Chondrocyte (in vitro differentiated cells): ENCODE measurements around the gene CAMK2B. TPM values are rescaled to one million over a fixed set of nuclear protein-coding genes. Genes with fewer than 3 reads are reported as not detected.

ENCODE experiments used
- DNase-seq: peaks from one replicate; pipeline ENCODE4 v3.0.0; 2021; ENCODE audit warnings: mixed read lengths, low spot score
- H3K27ac Mint-ChIP-seq: one replicate; pipeline ENCODE4 v1.8.0; 2021; ENCODE audit warnings: mild to moderate bottlenecking, moderate library complexity, mixed read lengths; ENCODE audit not compliant: unreplicated experiment
- H3K27me3 Mint-ChIP-seq: 2 replicates; pipeline ENCODE4 v1.8.0; 2021; ENCODE audit warnings: low read depth, mixed read lengths
- H3K36me3 Mint-ChIP-seq: 2 replicates; pipeline ENCODE4 v1.8.0; 2021; ENCODE audit warnings: low read depth, mixed read lengths
- H3K4me1 Mint-ChIP-seq: 2 replicates; pipeline ENCODE4 v1.8.0; 2021; ENCODE audit warnings: low read depth, mild to moderate bottlenecking, mixed read lengths
- H3K4me3 Mint-ChIP-seq: one replicate; pipeline ENCODE4 v1.8.0; 2021; ENCODE audit warnings: mild to moderate bottlenecking, moderate library complexity, mixed read lengths; ENCODE audit not compliant: unreplicated experiment
- H3K9me3 Mint-ChIP-seq: 2 replicates; pipeline ENCODE4 v1.8.0; 2021; ENCODE audit warnings: low read depth, mixed read lengths
- total RNA-seq: library from RNA; stranded (reverse); gene quantifications from 3 replicates; pipeline ENCODE4 v1.2.1, GENCODE V29; 2021
- TF ChIP-seq, protein P1 (sequence below): fragments of 200-600 bp; sonication (generic); IDR thresholded peaks from 2 replicates; pipeline ENCODE4 v1.5.0; 2021; ENCODE audit warnings: antibody characterized with exemption, mild to moderate bottlenecking, moderate library complexity

Gene CAMK2B
- total RNA-seq, 1 donor from 2014 or later: 0.27 TPM

DNA sequence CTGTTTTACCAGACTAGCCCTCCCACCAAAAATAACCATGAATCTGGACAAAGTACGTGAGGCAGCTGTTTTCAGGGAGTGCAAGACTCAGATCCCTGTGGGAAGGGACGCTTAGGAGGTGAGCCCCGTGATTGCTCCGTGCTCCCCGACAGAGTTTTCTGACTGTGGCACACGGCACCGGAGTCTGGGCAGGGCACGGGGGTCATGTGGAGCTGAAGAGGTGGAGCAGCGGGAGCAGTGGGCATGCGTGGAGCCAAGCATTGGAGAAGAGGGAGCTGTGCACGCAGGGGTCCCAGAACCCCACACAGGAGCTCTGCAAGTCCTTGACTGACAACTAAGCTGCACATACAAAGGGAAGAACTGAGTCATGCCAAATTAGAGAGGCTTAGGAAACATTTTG, 11.1 kb upstream of the CAMK2B start:
- Mint-ChIP-seq H3K9me3 (peaks cover 18% of the 10 kb centered on the region), H3K4me1 (peaks cover 10% of the 10 kb centered on the region), H3K4me3 (no peak overlapping the region), H3K27ac (no peak overlapping the region), H3K27me3 (peaks cover 29% of the 10 kb centered on the region), H3K36me3 (peaks cover 8% of the 10 kb centered on the region)
- TF ChIP-seq, protein P1, sequence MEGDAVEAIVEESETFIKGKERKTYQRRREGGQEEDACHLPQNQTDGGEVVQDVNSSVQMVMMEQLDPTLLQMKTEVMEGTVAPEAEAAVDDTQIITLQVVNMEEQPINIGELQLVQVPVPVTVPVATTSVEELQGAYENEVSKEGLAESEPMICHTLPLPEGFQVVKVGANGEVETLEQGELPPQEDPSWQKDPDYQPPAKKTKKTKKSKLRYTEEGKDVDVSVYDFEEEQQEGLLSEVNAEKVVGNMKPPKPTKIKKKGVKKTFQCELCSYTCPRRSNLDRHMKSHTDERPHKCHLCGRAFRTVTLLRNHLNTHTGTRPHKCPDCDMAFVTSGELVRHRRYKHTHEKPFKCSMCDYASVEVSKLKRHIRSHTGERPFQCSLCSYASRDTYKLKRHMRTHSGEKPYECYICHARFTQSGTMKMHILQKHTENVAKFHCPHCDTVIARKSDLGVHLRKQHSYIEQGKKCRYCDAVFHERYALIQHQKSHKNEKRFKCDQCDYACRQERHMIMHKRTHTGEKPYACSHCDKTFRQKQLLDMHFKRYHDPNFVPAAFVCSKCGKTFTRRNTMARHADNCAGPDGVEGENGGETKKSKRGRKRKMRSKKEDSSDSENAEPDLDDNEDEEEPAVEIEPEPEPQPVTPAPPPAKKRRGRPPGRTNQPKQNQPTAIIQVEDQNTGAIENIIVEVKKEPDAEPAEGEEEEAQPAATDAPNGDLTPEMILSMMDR: no peak
- no peak for DNase-seq

DNA sequence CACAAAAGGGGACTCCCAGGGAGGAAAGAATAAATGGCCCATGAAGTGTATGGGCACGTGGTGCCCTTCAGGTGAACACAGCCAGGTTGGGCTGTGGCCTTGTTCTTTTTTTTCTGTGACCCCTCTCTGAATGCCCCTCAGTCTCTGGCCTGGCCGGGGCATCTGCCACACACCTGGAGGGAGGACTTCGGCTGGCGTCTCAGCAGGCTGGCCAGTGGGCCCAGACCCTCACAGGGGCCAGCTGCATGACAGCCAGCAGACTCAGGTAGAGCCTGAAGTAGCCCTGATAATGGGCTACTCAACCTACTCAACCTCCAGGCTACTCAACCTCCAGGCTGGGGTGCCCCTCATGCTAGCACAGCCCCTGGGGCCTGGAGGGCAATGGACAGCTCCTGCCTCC, 9.8 kb upstream of the CAMK2B start:
- H3K4me1 Mint-ChIP-seq: peaks cover 10% of the 10 kb centered on the region

DNA sequence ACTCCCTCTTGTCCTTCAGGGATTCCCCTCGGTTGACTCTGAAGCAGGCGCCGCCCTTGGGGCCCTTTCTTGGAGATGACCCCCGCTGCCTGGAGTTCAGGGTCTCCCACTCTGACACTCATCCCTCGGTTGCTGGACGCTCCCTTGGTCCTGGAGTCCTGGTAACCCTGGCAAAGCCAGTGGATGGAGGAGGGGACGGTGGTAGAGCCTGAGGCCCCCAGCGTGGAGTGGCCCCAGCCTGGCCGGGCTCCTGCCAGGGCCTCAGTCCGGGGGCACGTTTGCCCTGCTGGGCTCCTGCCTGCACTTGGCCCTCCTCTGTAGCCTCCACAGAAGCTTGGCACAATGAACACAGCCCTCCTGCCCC, 9.3 kb upstream of the CAMK2B start:
- Mint-ChIP-seq H3K4me3 (no peak overlapping the region), H3K9me3 (peaks cover 18% of the 10 kb centered on the region), H3K4me1 (peaks cover 10% of the 10 kb centered on the region), H3K27me3 (peaks cover 26% of the 10 kb centered on the region), H3K36me3 (peaks cover 6% of the 10 kb centered on the region), H3K27ac (no peak overlapping the region)
- no peak for DNase-seq
- TF ChIP-seq, protein P1: no peak

More for the DNA sequence above, 9.8 kb upstream of the CAMK2B start:
- peaks cover 28% of the 10 kb centered on the region for H3K27me3 Mint-ChIP-seq
- DNase-seq: no peak
- TF ChIP-seq, protein P1: no peak
- no peak overlapping the region for H3K4me3 Mint-ChIP-seq
- peaks cover 6% of the 10 kb centered on the region for H3K36me3 Mint-ChIP-seq
- peaks cover 18% of the 10 kb centered on the region for H3K9me3 Mint-ChIP-seq
- H3K27ac Mint-ChIP-seq: no peak overlapping the region

DNA sequence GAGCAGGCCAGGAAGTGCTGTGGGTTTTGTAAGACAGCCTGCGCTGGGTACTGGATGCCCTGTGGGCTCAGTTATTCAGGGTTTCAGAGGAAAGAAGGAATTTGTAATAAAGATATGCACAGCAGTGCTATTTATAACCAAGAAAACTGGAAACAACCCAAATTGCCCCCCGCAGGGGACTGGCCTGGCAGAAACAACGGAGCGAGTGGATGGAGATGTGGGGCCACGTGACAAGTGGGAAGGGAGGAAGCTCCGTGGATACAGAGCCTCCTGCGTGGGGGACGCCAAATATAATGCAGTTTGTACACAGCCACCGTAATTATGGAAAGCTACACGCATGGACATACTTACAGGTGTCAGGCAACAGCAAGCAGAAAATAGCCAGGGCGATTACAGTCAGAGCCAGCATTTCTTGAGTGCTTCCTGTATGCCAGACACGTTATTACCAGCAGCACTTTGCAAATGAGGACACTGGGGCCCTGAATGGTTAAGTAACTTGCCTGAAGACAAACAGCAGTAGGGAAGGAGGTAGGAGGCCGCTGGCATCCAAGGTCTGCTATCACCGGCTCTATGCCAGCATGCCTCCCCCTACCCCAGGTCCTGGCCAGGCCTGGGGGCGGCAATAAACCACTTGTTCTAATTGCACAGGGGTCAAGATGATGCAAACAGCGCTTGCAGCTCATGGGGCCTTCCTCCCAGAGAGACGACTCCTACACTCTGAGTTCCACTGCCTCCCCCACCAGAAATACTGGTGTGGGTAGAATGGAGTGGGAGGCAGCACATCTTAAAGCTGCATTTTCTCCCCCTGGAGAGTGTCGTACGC, 8.7 kb upstream of the CAMK2B start:
- peaks cover 6% of the 10 kb centered on the region for H3K36me3 Mint-ChIP-seq
- H3K4me3 Mint-ChIP-seq: no peak overlapping the region
- no peak for DNase-seq
- no peak overlapping the region for H3K27ac Mint-ChIP-seq
- H3K4me1 Mint-ChIP-seq: peaks cover 10% of the 10 kb centered on the region
- peaks cover 18% of the 10 kb centered on the region for H3K9me3 Mint-ChIP-seq
- H3K27me3 Mint-ChIP-seq: peaks cover 21% of the 10 kb centered on the region
- TF ChIP-seq, protein P1: no peak

DNA sequence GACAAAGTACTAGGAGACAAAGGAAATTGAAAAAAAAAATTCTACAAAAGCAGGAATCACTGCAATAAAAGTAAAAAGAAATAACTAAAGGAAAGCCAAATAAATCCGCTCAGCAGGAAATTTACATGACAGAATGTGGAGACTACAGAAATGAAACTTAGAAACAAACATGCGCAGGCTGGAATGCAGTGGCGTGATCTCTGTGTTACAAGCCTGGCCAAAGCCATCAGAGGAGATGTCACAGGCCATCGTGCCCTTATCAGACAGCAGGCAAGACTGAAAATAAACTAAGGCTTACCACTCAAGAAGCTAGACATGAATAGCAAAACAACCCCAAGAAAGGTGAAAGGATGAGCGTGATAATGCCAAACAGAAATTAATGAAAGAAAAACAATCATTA, 6.3 kb upstream of the CAMK2B start:
- Mint-ChIP-seq H3K27ac (no peak overlapping the region), H3K4me3 (no peak overlapping the region), H3K36me3 (peaks cover 3% of the 10 kb centered on the region), H3K4me1 (peaks cover 10% of the 10 kb centered on the region), H3K27me3 (peaks cover 15% of the 10 kb centered on the region), H3K9me3 (peaks cover 10% of the 10 kb centered on the region)
- TF ChIP-seq, protein P1: no peak
- DNase-seq: no peak
